ENCODE data around the gene CENPQ. TPM values are rescaled to one million over a fixed set of nuclear protein-coding genes. Genes with fewer than 3 reads are reported as not detected.

The CENPQ gene
- total RNA-seq, 2 experiments from 2014 or later, result 20.5 to 21.4 TPM

DNA sequence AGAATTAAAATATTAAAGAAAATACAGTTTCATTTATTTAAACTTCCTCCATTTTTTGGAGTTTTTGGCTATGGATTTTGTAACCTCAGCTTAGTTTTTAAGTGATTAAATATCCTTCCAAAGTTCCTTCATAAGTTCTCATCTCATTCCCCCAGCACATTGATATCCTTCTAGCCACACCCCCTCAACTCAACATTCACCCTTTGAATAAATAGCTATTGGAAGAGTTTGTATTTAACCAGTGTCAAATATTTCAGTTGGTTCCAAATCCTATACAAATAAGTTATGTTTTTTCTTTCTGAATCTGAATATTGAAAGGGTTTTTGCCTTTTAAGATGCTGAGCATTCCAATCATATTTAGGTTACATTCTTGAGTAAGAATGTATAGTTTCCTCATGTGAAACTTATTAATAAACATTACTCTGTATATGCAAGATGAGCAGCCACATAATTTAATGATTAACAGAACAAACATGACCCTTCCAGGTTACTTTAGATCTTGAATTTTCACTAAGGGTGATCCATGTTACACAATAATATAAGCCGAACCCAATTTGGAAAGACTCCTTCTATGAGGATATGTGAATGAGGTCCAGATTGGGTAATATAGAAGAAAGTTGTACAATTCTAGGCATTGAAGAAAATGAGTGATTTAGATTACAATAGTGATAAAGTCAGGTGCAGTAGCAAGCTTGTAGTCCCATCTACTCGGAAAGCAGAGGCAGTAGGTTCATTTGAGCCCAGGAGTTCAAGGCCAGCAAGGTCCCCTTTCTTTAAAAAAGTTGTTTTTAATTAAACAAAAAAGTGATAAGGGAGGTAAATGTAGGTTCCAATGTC, 50.2 kb downstream of the CENPQ start:
- CTCF ChIA-PET, result no interaction called here
- no peaks in the 10 kb centered on the region for H3K9me3 Mint-ChIP-seq
- no peak overlapping the region for H3K4me3 Mint-ChIP-seq
- intact Hi-C loops (cut with micrococcal nuclease), result no loop called here
- POLR2A ChIA-PET, result no interaction called here
- H3K4me1 Mint-ChIP-seq (ENCODE audit: low read depth), result no peaks in the 10 kb centered on the region
- no peaks in the 10 kb centered on the region for H3K36me3 Mint-ChIP-seq
- no peak for DNase-seq
- H3K27ac Mint-ChIP-seq, result no peak overlapping the region
- peaks cover 7% of the 10 kb centered on the region for H3K27me3 Mint-ChIP-seq

- Mint-ChIP-seq H3K27me3 (peaks cover 7% of the 10 kb centered on the region), H3K4me1 (ENCODE audit: low read depth) (no peaks in the 10 kb centered on the region), H3K36me3 (no peaks in the 10 kb centered on the region), H3K27ac (no peak overlapping the region), H3K4me3 (no peak overlapping the region), H3K9me3 (no peaks in the 10 kb centered on the region)
- POLR2A ChIA-PET, result no interaction called here
- intact Hi-C loops (cut with micrococcal nuclease), result no loop called here
- CTCF ChIA-PET, result interaction anchor here (1.1 kb wide), 1 partner anchor 18 kb away, joined by 4 read pairs; no protein-coding TSS in a partner anchor
- no peak for DNase-seq
Measured at GRCh38 chr6:49514571-49515484, 51.7 kb downstream of the CENPQ start.

GRCh38 chr6:49515485-49516146, 52.4 kb downstream of the CENPQ start:
- ChIA-PET CTCF (interaction anchor here (1.1 kb wide), 1 partner anchor 17 kb away, joined by 4 read pairs; no protein-coding TSS in a partner anchor), POLR2A (no interaction called here)
- intact Hi-C loops (cut with micrococcal nuclease), result no loop called here
- no peaks in the 10 kb centered on the region for H3K4me1 Mint-ChIP-seq (ENCODE audit: low read depth)
- no peaks in the 10 kb centered on the region for H3K36me3 Mint-ChIP-seq
- peaks cover 9% of the 10 kb centered on the region for H3K27me3 Mint-ChIP-seq
- H3K9me3 Mint-ChIP-seq, result no peaks in the 10 kb centered on the region
- H3K4me3 Mint-ChIP-seq, result no peak overlapping the region
- no peak overlapping the region for H3K27ac Mint-ChIP-seq
- no peak for DNase-seq

DNA sequence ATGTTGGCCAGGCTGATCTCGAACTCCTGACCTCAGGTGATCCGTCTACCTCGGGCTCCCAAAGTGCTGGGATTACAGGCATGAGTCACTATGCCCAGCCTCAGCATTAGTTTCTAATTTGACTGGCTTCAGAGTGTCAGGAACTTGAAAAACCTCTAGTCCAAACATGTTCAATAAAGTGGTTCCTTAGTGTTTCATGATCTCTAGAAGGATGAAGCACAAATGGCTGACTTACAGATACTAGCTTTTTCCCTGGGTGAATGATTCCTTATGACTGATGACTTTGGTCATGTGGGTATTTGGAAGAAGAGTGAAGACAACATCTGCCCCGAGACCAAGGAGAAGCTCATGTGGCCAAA, 53.0 kb downstream of the CENPQ start:
- DNase-seq, result no peak
- Mint-ChIP-seq H3K9me3 (no peaks in the 10 kb centered on the region), H3K36me3 (no peaks in the 10 kb centered on the region), H3K27ac (no peak overlapping the region), H3K27me3 (peaks cover 9% of the 10 kb centered on the region), H3K4me1 (ENCODE audit: low read depth) (no peaks in the 10 kb centered on the region), H3K4me3 (no peak overlapping the region)
- CTCF ChIA-PET, result interaction anchor here (1.1 kb wide), 1 partner anchor 16 kb away, joined by 4 read pairs; no protein-coding TSS in a partner anchor
- POLR2A ChIA-PET, result no interaction called here
- intact Hi-C loops (cut with micrococcal nuclease), result no loop called here

DNA sequence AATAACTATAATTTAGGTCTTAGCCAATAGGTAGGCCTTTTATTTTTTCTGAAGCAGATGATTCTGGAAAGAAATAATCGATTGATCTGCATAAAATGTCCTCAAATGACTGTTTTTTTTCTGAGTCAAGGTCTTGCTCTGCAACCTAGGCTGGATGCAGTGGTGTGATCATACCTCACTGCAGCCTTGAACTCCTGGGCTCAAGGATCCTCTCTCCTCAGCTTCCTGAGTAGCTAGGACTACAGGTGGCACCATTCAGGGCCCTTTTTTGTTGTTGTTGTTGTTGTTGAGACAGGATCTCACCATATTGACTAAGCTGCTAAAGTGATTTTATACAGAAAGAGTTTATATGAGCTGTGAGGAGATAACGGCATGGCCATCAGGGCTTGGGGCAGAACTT, 54.7 kb downstream of the CENPQ start:
- H3K27ac Mint-ChIP-seq, result no peak overlapping the region
- no peaks in the 10 kb centered on the region for H3K4me1 Mint-ChIP-seq (ENCODE audit: low read depth)

DNA sequence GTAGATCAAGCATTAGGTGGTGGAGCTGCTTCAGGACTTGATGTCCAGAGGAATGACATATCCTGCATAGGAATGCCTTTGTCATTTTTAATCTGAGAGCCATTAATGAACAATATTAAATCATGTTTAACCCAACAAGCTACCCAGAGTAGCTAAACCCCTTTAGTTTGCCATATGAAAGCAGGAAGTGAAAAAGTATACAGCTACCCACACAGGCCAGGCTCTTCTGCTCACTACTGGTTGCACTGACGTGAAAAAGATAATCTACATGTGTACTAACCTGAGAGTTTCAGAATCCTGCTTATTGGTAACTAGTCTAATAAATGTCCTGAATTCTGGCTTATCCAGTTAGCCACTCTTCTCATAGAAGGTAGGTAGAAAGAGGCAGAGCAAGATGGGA, 56.5 kb downstream of the CENPQ start:
- intact Hi-C loops (cut with micrococcal nuclease), result no loop called here
- Mint-ChIP-seq H3K4me3 (no peak overlapping the region), H3K36me3 (no peaks in the 10 kb centered on the region), H3K27me3 (peaks cover 3% of the 10 kb centered on the region), H3K9me3 (no peaks in the 10 kb centered on the region), H3K27ac (no peak overlapping the region), H3K4me1 (ENCODE audit: low read depth) (no peaks in the 10 kb centered on the region)
- no peak for DNase-seq
- ChIA-PET POLR2A (no interaction called here), CTCF (interaction anchor here (0.6 to 3.7 kb wide), 2 partner anchors 12 to 14 kb away, joined by 3 to 15 read pairs; no protein-coding TSS in a partner anchor)

More for the DNA sequence above, 54.7 kb downstream of the CENPQ start:
- intact Hi-C loops (cut with micrococcal nuclease), result no loop called here
- Mint-ChIP-seq H3K27me3 (peaks cover 9% of the 10 kb centered on the region), H3K4me3 (no peak overlapping the region), H3K9me3 (no peaks in the 10 kb centered on the region), H3K36me3 (no peaks in the 10 kb centered on the region)
- no peak for DNase-seq
- ChIA-PET POLR2A (no interaction called here), CTCF (interaction anchor here (3.7 kb wide), 1 partner anchor 14 kb away, joined by 15 read pairs; no protein-coding TSS in a partner anchor)

DNA sequence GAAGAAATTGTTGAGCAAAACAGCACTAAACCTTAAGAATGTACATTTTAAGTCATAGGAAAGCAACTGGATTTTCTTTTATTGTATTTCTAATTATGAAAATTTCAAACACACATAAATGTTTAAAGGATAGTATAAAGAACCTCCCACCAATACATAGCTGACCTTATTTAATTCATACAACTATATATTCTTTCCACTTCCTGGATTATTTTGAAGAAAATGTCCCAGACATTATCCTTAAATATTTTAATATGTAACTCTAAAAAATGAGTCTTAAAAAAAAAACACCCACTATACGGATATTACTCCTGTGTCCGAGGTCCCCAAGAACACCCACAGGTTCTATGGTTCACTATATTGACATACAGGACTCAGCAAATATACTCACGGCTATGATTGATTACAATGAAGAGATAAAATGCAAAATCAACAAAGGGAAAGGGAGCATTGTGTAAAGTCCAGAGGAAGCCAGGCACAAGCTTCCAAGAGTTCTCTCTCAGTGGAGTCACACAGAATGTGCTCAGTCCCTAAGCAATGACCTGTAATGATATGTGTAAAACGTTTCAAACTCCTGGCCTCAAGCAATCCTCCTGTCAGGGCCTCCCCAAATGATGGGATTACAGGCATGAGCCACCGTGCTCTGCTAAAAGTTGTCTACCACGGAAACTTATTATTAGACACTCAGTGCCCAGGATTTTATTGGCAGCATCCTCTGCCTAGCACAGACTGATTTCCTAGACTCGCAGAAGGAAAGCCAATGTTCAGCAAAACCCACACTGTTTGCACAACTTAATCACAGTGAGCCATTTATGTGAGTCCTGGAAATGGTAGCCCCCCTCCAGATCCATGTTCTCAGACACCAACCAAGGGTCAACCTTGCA, 59.8 kb downstream of the CENPQ start:
- H3K27ac Mint-ChIP-seq, result no peak overlapping the region
- DNase-seq, result no peak
- no peaks in the 10 kb centered on the region for H3K4me1 Mint-ChIP-seq (ENCODE audit: low read depth)
- CTCF ChIA-PET, result interaction anchor here (1.1 kb wide), 1 partner anchor 9 kb away, joined by 6 read pairs; no protein-coding TSS in a partner anchor
- H3K9me3 Mint-ChIP-seq, result no peaks in the 10 kb centered on the region
- POLR2A ChIA-PET, result no interaction called here
- H3K27me3 Mint-ChIP-seq, result peaks cover 2% of the 10 kb centered on the region
- H3K4me3 Mint-ChIP-seq, result no peak overlapping the region
- H3K36me3 Mint-ChIP-seq, result no peaks in the 10 kb centered on the region
- intact Hi-C loops (cut with micrococcal nuclease), result no loop called here

GRCh38 chr6:49523901-49524300, 60.7 kb downstream of the CENPQ start:
- Mint-ChIP-seq H3K4me3 (no peak overlapping the region), H3K27ac (no peak overlapping the region), H3K4me1 (ENCODE audit: low read depth) (no peaks in the 10 kb centered on the region), H3K27me3 (peaks cover 3% of the 10 kb centered on the region), H3K9me3 (no peaks in the 10 kb centered on the region), H3K36me3 (no peaks in the 10 kb centered on the region)
- no peak for DNase-seq
- ChIA-PET POLR2A (no interaction called here), CTCF (interaction anchor here (1.1 to 1.5 kb wide), 2 partner anchors 8 to 10 kb away, joined by 3 to 6 read pairs; no protein-coding TSS in a partner anchor)
- intact Hi-C loops (cut with micrococcal nuclease), result no loop called here

DNA sequence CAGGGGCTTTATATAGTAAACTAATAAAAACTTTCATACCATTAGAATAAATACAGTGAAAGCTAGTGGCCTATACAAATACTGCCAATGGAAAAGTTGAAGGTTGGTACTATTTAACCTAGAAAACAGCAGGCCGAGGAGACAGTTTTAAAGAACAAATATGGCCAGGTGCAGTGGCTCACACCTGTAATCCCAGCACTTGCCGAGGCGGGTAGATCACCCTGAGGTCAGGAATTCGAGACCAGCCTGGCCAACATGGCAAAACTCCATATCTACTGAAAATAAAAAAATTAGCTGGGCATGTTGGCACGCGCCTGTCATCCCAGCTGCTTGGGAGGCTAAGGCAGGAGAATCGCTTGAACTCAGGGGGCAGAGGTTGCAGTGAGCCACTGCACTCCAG, 61.4 kb downstream of the CENPQ start:
- DNase-seq, result no peak
- H3K4me1 Mint-ChIP-seq (ENCODE audit: low read depth), result no peaks in the 10 kb centered on the region
- H3K4me3 Mint-ChIP-seq, result no peak overlapping the region
- peaks cover 5% of the 10 kb centered on the region for H3K27me3 Mint-ChIP-seq
- intact Hi-C loops (cut with micrococcal nuclease), result no loop called here
- H3K27ac Mint-ChIP-seq, result no peak overlapping the region
- no peaks in the 10 kb centered on the region for H3K36me3 Mint-ChIP-seq
- H3K9me3 Mint-ChIP-seq, result no peaks in the 10 kb centered on the region
- ChIA-PET CTCF (interaction anchor here (1.5 kb wide), 1 partner anchor 9 kb away, joined by 3 read pairs; no protein-coding TSS in a partner anchor), POLR2A (no interaction called here)

DNA sequence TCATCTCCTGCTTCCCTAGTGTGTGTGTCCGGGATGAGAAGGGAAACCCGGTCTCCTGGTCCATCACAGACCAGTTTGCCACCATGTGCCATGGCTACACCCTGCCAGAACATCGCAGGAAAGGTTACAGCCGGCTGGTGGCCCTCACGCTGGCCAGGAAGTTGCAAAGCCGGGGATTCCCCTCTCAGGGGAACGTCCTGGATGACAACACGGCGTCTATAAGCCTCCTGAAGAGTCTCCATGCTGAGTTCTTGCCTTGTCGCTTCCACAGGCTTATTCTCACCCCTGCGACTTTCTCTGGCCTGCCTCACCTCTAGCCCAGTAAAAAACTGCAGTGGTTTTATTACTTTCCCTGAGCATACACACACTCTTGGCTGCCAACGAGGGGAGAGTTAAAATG, 63.4 kb downstream of the CENPQ start:
- no peaks in the 10 kb centered on the region for H3K9me3 Mint-ChIP-seq
- CTCF ChIA-PET, result no interaction called here
- H3K36me3 Mint-ChIP-seq, result no peaks in the 10 kb centered on the region
- POLR2A ChIA-PET, result no interaction called here
- peaks cover 4% of the 10 kb centered on the region for H3K27me3 Mint-ChIP-seq
- H3K4me3 Mint-ChIP-seq, result no peak overlapping the region
- intact Hi-C loops (cut with micrococcal nuclease), result no loop called here
- no peak for DNase-seq
- no peak overlapping the region for H3K27ac Mint-ChIP-seq
- H3K4me1 Mint-ChIP-seq (ENCODE audit: low read depth), result no peaks in the 10 kb centered on the region

DNA sequence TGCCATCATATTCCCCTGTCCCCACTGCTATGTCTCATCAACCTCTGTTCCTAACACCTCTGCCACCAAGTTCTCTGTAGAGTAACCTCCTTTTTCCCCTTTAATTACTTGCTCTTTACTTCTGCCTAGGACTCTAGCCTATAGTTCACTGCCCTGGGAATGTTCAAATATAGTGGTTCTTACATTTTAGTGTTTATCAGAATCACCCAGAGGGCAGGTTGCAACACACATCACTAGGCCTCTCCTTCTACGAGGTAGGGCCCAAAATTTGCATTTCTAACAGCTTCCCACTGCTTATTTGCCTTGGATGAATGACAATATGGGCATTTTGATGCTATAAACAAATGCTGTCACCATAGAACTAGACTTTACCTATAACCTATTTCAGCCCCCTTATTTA, 64.2 kb downstream of the CENPQ start:
- H3K4me3 Mint-ChIP-seq, result no peak overlapping the region
- H3K27me3 Mint-ChIP-seq, result peaks cover 6% of the 10 kb centered on the region
- no peaks in the 10 kb centered on the region for H3K9me3 Mint-ChIP-seq
- H3K4me1 Mint-ChIP-seq (ENCODE audit: low read depth), result peaks cover 4% of the 10 kb centered on the region
- ChIA-PET POLR2A (no interaction called here), CTCF (no interaction called here)
- intact Hi-C loops (cut with micrococcal nuclease), result no loop called here
- no peak overlapping the region for H3K27ac Mint-ChIP-seq
- H3K36me3 Mint-ChIP-seq, result no peaks in the 10 kb centered on the region
- DNase-seq, result no peak
